ENCODE measurements around the gene TTLL5.

Gene TTLL5

GRCh38 chr14:75702616-75703261 is 41.7 kb downstream of the TTLL5 start:
- no peak for DNase-seq

GRCh38 chr14:75703467-75703866 is 42.4 kb downstream of the TTLL5 start:
- DNase-seq = no peak

- DNase-seq = no peak
These were observed 44.0 kb downstream of the TTLL5 start for GRCh38 chr14:75705014-75705413.

- DNase-seq = peak; percentile 66 to 67
These were observed 48.3 kb downstream of the TTLL5 start for GRCh38 chr14:75709207-75709812.

- peak; percentile 33 to 62 for DNase-seq
These were observed 50.2 kb downstream of the TTLL5 start for GRCh38 chr14:75711105-75711795.

DNA sequence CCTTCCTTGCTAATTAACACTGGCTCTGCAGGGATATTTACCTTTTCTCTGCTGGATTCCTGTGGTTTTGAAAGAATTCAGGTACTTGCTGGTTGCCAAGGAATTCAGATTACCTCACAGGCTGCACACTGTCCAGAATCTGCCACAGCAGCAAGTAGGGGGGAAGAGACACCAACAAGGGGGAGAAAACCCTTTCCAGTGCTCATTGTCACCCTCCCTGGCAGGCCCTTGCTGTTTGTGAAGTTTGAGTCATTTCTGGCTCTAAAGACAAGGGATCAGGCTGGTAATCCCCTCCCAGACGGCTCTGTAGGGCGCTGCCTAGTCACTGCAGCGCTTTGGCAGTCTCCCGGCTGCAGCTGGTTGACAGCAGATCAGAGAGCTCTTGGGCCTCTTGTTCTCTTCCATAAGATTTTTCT is 50.8 kb downstream of the TTLL5 start:
- peak in 1 of 2 experiments; percentile 21 for DNase-seq

GRCh38 chr14:75714991-75715390 is 53.9 kb downstream of the TTLL5 start:
- DNase-seq = no peak

GRCh38 chr14:75715926-75716780 is 55.1 kb downstream of the TTLL5 start:
- no peak for DNase-seq

GRCh38 chr14:75717729-75718128 is 56.7 kb downstream of the TTLL5 start:
- DNase-seq = no peak

DNA sequence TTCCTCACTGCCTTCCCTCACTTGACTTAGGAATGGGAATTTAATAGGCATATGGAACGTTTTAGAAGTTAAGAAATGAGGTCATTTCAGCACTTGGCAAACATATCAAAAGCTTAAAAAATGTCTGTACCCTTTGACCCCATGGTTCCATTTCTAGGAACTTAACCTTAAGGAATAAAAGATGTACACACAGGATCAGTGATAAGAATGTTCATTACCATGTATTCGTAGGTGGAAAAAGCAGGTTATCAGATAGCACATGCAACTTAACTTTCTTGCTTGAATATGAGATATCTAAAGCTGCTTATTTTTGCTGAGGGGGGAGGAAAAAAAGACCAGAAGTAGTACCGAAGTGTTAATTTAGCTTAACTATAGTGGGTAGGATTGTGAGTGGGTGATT is 57.2 kb downstream of the TTLL5 start:
- no peak for DNase-seq

DNA sequence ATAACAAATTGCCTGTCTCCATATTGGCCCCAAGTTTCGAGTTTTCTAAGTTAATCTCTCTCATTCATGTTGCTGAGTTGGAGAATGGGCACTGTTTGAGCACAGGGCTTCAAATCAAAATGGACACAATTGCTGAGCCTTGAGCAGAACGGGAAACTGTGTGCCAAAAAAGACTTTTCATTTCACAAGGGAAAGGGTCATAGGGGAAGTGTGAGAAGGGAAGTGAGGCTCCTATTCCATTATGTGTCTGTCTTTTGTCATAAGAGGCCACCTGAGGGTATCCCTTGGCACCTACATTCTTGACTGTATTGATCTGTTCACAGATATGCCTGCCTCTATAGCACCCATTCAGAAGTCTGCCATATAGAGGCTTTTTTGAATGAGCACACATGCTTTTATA is 59.1 kb downstream of the TTLL5 start:
- DNase-seq = no peak

- no peak for DNase-seq
These were observed 59.9 kb downstream of the TTLL5 start for GRCh38 chr14:75720842-75721498.

- no peak for DNase-seq
These were observed 62.7 kb downstream of the TTLL5 start for GRCh38 chr14:75723716-75724115.

GRCh38 chr14:75724414-75725204 is 63.6 kb downstream of the TTLL5 start:
- DNase-seq = no peak

DNA sequence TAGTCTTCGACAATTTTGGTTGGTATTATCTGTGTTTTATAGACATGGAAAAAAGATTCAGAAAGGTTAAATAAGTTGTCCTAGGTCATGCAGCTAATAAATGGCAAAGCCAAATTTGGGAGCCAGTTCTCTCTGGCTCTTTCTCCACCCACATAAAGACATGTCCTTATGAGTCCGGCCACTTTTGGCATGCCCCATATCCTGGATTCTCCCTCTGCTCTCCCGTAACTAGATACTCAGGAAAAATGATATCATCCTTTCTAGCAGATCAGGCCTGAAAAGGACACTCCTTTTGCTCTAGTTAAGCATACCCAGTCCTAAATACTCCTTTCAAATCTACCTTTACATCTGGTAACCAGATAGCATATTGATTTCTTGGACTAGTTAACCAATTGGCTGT is 64.4 kb downstream of the TTLL5 start:
- DNase-seq = no peak

GRCh38 chr14:75726321-75726720 is 65.3 kb downstream of the TTLL5 start:
- no peak for DNase-seq

DNA sequence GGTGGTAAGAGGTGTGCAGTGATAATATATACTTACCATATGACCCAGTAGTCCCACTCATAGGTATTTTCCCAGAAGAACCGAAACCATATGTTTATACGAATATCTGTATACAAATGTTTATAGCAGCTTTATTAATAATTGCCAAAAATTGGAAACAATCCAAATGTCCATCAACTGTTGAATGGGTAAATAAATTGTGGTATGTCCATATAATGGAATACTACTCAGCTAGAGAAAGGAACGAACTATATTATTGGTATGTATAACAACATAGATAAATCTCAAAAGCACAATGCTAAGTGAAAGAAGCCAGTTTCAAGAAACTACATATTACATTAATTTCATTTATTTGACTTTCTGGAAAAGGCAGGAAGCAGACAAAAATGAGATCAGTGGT is 66.1 kb downstream of the TTLL5 start:
- no peak for DNase-seq

DNA sequence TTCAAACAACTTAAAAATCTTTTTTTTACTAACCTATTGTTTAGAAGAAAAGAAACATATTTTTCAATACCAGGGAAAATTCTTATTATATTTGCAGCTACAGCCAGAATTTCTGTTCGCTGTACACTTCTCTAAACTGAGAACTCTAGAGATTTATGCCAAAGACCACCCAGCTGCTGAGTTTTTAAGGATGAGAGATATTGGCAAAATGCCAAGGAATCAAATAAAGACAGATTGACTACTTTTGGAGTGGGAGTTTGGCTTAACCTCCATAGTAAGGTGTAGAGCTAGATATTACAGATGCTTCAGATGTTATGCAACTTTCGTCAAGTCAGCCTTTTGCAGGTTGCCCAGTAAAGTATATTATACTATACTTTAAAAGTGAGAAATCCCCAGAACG is 71.8 kb downstream of the TTLL5 start:
- no peak for DNase-seq

DNA sequence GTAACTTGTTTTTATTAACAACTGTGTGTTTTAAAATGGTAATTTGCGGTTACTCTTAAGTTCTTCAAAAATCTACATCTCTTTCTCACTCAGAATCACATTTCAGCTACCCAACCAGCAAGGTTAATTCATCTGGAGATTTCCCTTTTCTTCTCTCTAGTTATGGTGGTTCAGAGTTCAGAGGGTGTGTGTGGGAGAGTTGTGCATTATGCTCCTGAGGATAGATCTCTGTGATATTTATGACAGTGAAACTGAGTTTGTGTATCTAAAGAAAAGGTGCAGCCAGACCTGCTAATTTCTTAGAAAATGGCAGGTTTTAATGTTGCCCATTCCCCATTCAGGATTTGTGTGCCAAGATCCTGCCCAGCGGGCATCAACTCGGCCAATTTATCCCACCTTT is 73.8 kb downstream of the TTLL5 start:
- no peak for DNase-seq

- no peak for DNase-seq
These were observed 75.9 kb downstream of the TTLL5 start for GRCh38 chr14:75736845-75737485.

- no peak for DNase-seq
These were observed 77.1 kb downstream of the TTLL5 start for GRCh38 chr14:75738192-75738591.

All from NCI-H2081 (cell line).